IMR-90 (cell line): ENCODE measurements around the gene RBM10. TPM values are rescaled to one million over a fixed set of nuclear protein-coding genes. Genes with fewer than 3 reads are reported as not detected.

ENCODE experiments used
- ATAC-seq: fragments of 200-7000 bp; cut with Tn5 transposase; 2 replicates; pipeline ENCODE4 v1.9.1; 2020; ENCODE audit warnings: low read depth, mild to moderate bottlenecking, moderate library complexity
- BruUV-seq: library from RNA; stranded (reverse); fragments of 400-500 nt; replicated peaks from 2 replicates; lab custom pipeline; 2021; lab: Mats Ljungman, UMichigan
- CTCF ChIA-PET: fragments of 300-600 bp; formaldehyde crosslinking; extraction: SDS; loops from one replicate; lab custom pipeline; 2021; ENCODE audit warnings: antibody characterized with exemption; lab: Yijun Ruan, JAX
- POLR2A ChIA-PET: fragments of 300-600 bp; sonication (Branson Sonifier 250); formaldehyde crosslinking; loops from one replicate; lab custom pipeline; 2022; ENCODE audit warnings: antibody characterized with exemption; ENCODE audit not compliant: unreplicated experiment; lab: Charles Lee
- DNase-seq: peaks from one replicate; pipeline ENCODE4 v3.0.0; 2013
- H2AFZ ChIP-seq: replicated peaks from 2 replicates; pipeline ENCODE3; 2013; ENCODE audit warnings: low read length, mild to moderate bottlenecking; ENCODE audit not compliant: poor library complexity
- H2AK5ac ChIP-seq: 2 replicates; pipeline ENCODE4 v1.6.1; 2013; ENCODE audit warnings: low read depth, low read length, inconsistent platforms
- H2AK9ac ChIP-seq: replicated peaks from 2 replicates; pipeline ENCODE3; 2013; ENCODE audit warnings: mild to moderate bottlenecking, low read depth, low read length, moderate library complexity; ENCODE audit not compliant: poor library complexity
- H2BK120ac ChIP-seq: 2 replicates; pipeline ENCODE4 v1.6.1; 2013; ENCODE audit warnings: low read depth, low read length, inconsistent platforms
- H2BK15ac ChIP-seq: 3 replicates; pipeline ENCODE4 v1.6.1; 2013; ENCODE audit warnings: low read depth, low read length, inconsistent platforms
- H2BK20ac ChIP-seq: 2 replicates; pipeline ENCODE4 v1.6.1; 2013; ENCODE audit warnings: low read depth, mild to moderate bottlenecking, inconsistent platforms, low read length, moderate library complexity
- H2BK5ac ChIP-seq: 2 replicates; pipeline ENCODE4 v1.6.1; 2013; ENCODE audit warnings: mild to moderate bottlenecking, low read depth, low read length, inconsistent platforms; ENCODE audit not compliant: poor library complexity, severe bottlenecking
- H3K14ac ChIP-seq: replicated peaks from 2 replicates; pipeline ENCODE4 v1.6.1; 2013; ENCODE audit warnings: low read depth, low read length, inconsistent platforms
- H3K18ac ChIP-seq: 2 replicates; pipeline ENCODE4 v1.6.1; 2013; ENCODE audit warnings: low read depth, low read length, control low read depth
- H3K23ac ChIP-seq: 2 replicates; pipeline ENCODE4 v1.6.1; 2013; ENCODE audit warnings: low read depth, low read length, inconsistent platforms
- H3K27ac ChIP-seq: 2 replicates; pipeline ENCODE4 v1.5.1; 2013; ENCODE audit warnings: mild to moderate bottlenecking, control low read depth, low read length; ENCODE audit not compliant: insufficient read depth
- H3K27me3 ChIP-seq: 2 replicates; pipeline ENCODE4 v1.6.1; 2013; ENCODE audit warnings: low read length; ENCODE audit not compliant: control insufficient read depth, insufficient read depth
- H3K36me3 ChIP-seq: 2 replicates; pipeline ENCODE4 v1.6.1; 2013; ENCODE audit warnings: low read length, mixed read lengths; ENCODE audit not compliant: control insufficient read depth, insufficient read depth
- H3K4ac ChIP-seq: 2 replicates; pipeline ENCODE4 v1.6.1; 2013; ENCODE audit warnings: low read depth, low read length, inconsistent platforms
- H3K4me1 ChIP-seq: 2 replicates; pipeline ENCODE4 v1.6.1; 2013; ENCODE audit warnings: low read length, mixed read lengths; ENCODE audit not compliant: control insufficient read depth, insufficient read depth
- H3K4me2 ChIP-seq: 2 replicates; pipeline ENCODE4 v1.6.1; 2013; ENCODE audit warnings: low read depth, mild to moderate bottlenecking, control low read depth, low read length, moderate library complexity
- H3K4me3 ChIP-seq: 2 replicates; pipeline ENCODE4 v1.5.1; 2013; ENCODE audit warnings: low read depth, mild to moderate bottlenecking, control low read depth, low read length, moderate library complexity; ENCODE audit not compliant: insufficient read depth
- H3K56ac ChIP-seq: 2 replicates; pipeline ENCODE4 v1.6.1; 2013; ENCODE audit warnings: low read length, inconsistent platforms; ENCODE audit not compliant: insufficient read depth; ENCODE audit errors: extremely low read depth
- H3K79me1 ChIP-seq, 2 experiments: 2 replicates each; pipeline ENCODE4 v1.6.1; 2013; ENCODE audit warnings: low read length in 2 of 2, inconsistent platforms in 1 of 2, low read depth in 1 of 2
- H3K9ac ChIP-seq: 2 replicates; pipeline ENCODE4 v1.6.1; 2013; ENCODE audit warnings: low read depth, low read length, control low read depth
- H3K9me1 ChIP-seq: 2 replicates; pipeline ENCODE4 v1.6.1; 2013; ENCODE audit warnings: low read length, inconsistent platforms; ENCODE audit not compliant: insufficient read depth
- H3K9me3 ChIP-seq: 2 replicates; pipeline ENCODE4 v1.6.1; 2013; ENCODE audit warnings: low read length; ENCODE audit not compliant: control insufficient read depth, insufficient read depth
- H4K20me1 ChIP-seq: 2 replicates; pipeline ENCODE4 v1.6.1; 2013; ENCODE audit warnings: low read length, inconsistent platforms; ENCODE audit not compliant: insufficient read depth
- H4K5ac ChIP-seq: 2 replicates; pipeline ENCODE4 v1.6.1; 2013; ENCODE audit warnings: mild to moderate bottlenecking, low read depth, low read length, control low read depth
- H4K8ac ChIP-seq, 2 experiments: 2 replicates each; pipeline ENCODE4 v1.6.1; 2013; ENCODE audit warnings: low read depth in 2 of 2, low read length in 2 of 2, control low read depth in 1 of 2, inconsistent platforms in 1 of 2
- H4K91ac ChIP-seq: 2 replicates; pipeline ENCODE4 v1.6.1; 2013; ENCODE audit warnings: low read depth, low read length, inconsistent platforms; ENCODE audit not compliant: insufficient read depth
- BHLHE40 ChIP-seq: fragments of 150-350 bp; IDR thresholded peaks from 2 replicates; pipeline ENCODE4 v1.6.1; 2016; ENCODE audit warnings: mild to moderate bottlenecking, low read depth, low read length
- CEBPB ChIP-seq: IDR thresholded peaks from 2 replicates; pipeline ENCODE4 v1.6.1; 2012; ENCODE audit warnings: low read depth, low read length, improper control_type of control experiment
- CHD1 ChIP-seq: IDR thresholded peaks from 2 replicates; pipeline ENCODE4 v1.6.1; 2012; ENCODE audit warnings: low read depth, low read length, improper control_type of control experiment
- FOS ChIP-seq: fragments of 150-350 bp; IDR thresholded peaks from 2 replicates; pipeline ENCODE4 v1.6.1; 2016; ENCODE audit warnings: low read depth, low read length
- MAFK ChIP-seq: IDR thresholded peaks from 2 replicates; pipeline ENCODE4 v1.6.1; 2012; ENCODE audit warnings: low read depth, low read length, improper control_type of control experiment
- MAZ ChIP-seq: IDR thresholded peaks from 2 replicates; pipeline ENCODE4 v1.6.1; 2012; ENCODE audit warnings: low read depth, mild to moderate bottlenecking, low read length, improper control_type of control experiment, moderate library complexity, borderline replicate concordance
- MXI1 ChIP-seq: IDR thresholded peaks from 2 replicates; pipeline ENCODE4 v1.6.1; 2012; ENCODE audit warnings: low read depth, mild to moderate bottlenecking, low read length, moderate library complexity, borderline replicate concordance
- RAD21 ChIP-seq: IDR thresholded peaks from 2 replicates; pipeline ENCODE4 v1.6.1; 2012; ENCODE audit warnings: low read length, improper control_type of control experiment
- RCOR1 ChIP-seq: IDR thresholded peaks from 2 replicates; pipeline ENCODE4 v1.6.1; 2012; ENCODE audit warnings: mild to moderate bottlenecking, low read length, improper control_type of control experiment; ENCODE audit not compliant: insufficient replicate concordance
- RFX5 ChIP-seq: IDR thresholded peaks from 2 replicates; pipeline ENCODE4 v1.8.0; 2012; ENCODE audit warnings: low read depth, mild to moderate bottlenecking, low read length, moderate library complexity
- SMC3 ChIP-seq: fragments of 150-350 bp; IDR thresholded peaks from 2 replicates; pipeline ENCODE4 v1.6.1; 2016; ENCODE audit warnings: low read depth, mild to moderate bottlenecking, antibody characterized with exemption, low read length, moderate library complexity
- WGBS, 2 experiments: methylation state at CpG; one replicate each; pipeline versions ENCODE4 v1.1.5 to v1.1.7; 2013; ENCODE audit warnings: missing lambda C conversion rate in 2 of 2; ENCODE audit not compliant: insufficient read length in 1 of 2; ENCODE audit errors: extremely low coverage in 2 of 2; 5-methylcytosine and 5-hydroxymethylcytosine counted together
- dilution Hi-C: fragments of 300-500 bp; cut with HindIII; formaldehyde crosslinking; loops from one replicate; pipeline ENCODE4 v1.14.3; 2018; ENCODE audit warnings: low sequenced_read_pairs; ENCODE audit not compliant: unreplicated experiment
- in situ Hi-C: fragments of 300-500 bp; cut with MboI; formaldehyde crosslinking; loops from 3 replicates; pipeline ENCODE4 v1.14.3; 2019; ENCODE audit warnings: low sequenced_read_pairs, inconsistent platforms, mixed read lengths
- intact Hi-C: fragments of 100-400 bp; cut with micrococcal nuclease; formaldehyde crosslinking; loops from 2 replicates; pipeline ENCODE4 v1.10.0; 2022
- polyA plus RNA-seq, 3 experiments: library from polyadenylated mRNA; depleted of rRNA; stranded (reverse); fragments of >200 nt; gene quantifications; 2 replicates each; pipeline ENCODE4 v1.2.3, GENCODE V29; 2012; ENCODE audit warnings: low replicate concordance in 1 of 3
- total RNA-seq: library from RNA; depleted of rRNA; stranded (reverse); fragments of >200 nt; gene quantifications from 2 replicates; pipeline ENCODE4 v1.2.3, GENCODE V29; 2012
- TF ChIP-seq, protein P1 (sequence below): fragments of 150-350 bp; IDR thresholded peaks from 2 replicates; pipeline ENCODE4 v1.6.1; 2017; ENCODE audit warnings: mild to moderate bottlenecking, antibody characterized with exemption, low read length, low read depth
- TF ChIP-seq, protein P2 (sequence below): conservative IDR thresholded peaks from 2 replicates; pipeline ENCODE4 v1.5.1; 2012; ENCODE audit warnings: mild to moderate bottlenecking, low read depth, low read length, improper control_type of control experiment
- TF ChIP-seq, protein P3 (sequence below): fragments of 150-350 bp; IDR thresholded peaks from 2 replicates; pipeline ENCODE4 v1.6.1; 2016; ENCODE audit warnings: low read depth, mild to moderate bottlenecking, low read length, moderate library complexity, borderline replicate concordance

Gene RBM10
- total and polyA plus RNA-seq, 2 of the 4 experiments (the other 2 are of a cell fraction) = 33.4 to 36.0 TPM

DNA sequence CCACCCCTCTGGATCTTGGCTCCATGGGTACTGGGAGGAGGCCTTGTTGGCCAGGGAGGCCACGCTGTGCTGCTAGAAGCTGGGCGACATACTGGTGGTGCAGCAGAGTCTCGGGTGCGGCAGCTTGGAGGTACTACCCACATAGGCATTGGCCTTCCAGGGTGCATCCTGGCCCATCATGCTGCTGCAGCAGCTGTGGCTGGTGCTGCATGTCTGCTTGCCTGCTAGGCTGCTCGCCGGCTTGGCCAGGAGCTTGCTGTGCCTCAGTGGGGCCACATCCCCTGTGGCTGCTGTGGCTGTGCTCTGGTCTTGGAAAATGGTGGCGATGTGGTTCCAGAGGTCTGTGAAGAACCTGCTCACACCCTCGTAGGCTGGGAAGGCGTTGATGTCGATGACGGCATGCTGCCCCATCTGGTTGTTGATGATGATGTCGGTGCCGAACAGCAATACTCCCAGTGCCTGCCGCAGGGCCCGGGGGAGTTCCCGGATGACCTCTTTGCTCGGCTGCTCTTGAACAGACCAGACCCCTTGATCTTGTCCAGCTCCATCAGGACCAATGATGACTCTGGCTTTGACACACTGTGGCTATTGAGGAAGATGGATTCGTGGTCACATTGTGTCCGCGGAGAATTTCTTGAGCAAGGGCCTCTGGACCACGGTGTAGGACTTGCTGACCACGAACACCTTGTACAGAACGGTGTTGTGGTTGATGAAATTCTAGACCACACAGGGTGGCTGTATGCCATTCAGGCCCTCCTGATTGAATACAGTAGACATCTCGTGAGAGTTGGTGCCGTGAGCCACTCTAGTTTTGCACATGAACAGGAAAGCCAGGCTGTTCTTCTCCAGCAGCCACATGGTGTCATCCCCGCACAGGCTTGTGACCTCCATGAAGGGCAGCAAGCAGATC, 11.8 kb downstream of the RBM10 start:
- no peak overlapping the region for H3K4ac ChIP-seq
- H3K27me3 ChIP-seq = no peaks in the 10 kb centered on the region; the same call in 1 of the 2 replicates
- no peak overlapping the region for H4K91ac ChIP-seq
- H3K9me1 ChIP-seq = no peaks in the 10 kb centered on the region
- H4K8ac ChIP-seq = no peak overlapping the region
- H3K9ac ChIP-seq = no peak overlapping the region
- H3K4me1 ChIP-seq = no peaks in the 10 kb centered on the region
- CTCF ChIA-PET = no interaction called here
- no peak overlapping the region for H2AK9ac ChIP-seq
- no peak overlapping the region for H3K4me2 ChIP-seq
- dilution Hi-C loops (no loop called here), in situ Hi-C loops (no loop called here), intact Hi-C loops (no loop called here)
- DNase-seq (no peak), ATAC-seq (no peak)
- no peaks in the 10 kb centered on the region; the same call in 1 of the 2 replicates for H3K9me3 ChIP-seq
- no TSS peak for BruUV-seq
- H2BK120ac ChIP-seq = no peak overlapping the region
- no peak overlapping the region for H2AK5ac ChIP-seq
- H3K79me1 ChIP-seq = peaks cover 3 to 15% of the 10 kb centered on the region in 2 experiments; a peak in 3 of 4 replicates
- H2BK20ac ChIP-seq = no peak overlapping the region
- H3K18ac ChIP-seq = no peak overlapping the region
- H2AFZ ChIP-seq = no peak overlapping the region
- POLR2A ChIA-PET = no interaction called here
- no peak overlapping the region for H3K4me3 ChIP-seq
- H4K20me1 ChIP-seq = peaks cover 19% of the 10 kb centered on the region
- H2BK15ac ChIP-seq = no peak overlapping the region
- 92% methylated on average over 10 of the region's 26 CpGs; no CpG with 5 or more reads in 1 of the 2 experiments for WGBS, 2 experiments
- H3K36me3 ChIP-seq = peaks cover 21% of the 10 kb centered on the region
- H3K56ac ChIP-seq = no peak overlapping the region
- no peak overlapping the region for H3K14ac ChIP-seq
- no peak overlapping the region for H2BK5ac ChIP-seq
- no peak overlapping the region for H3K27ac ChIP-seq
- H3K23ac ChIP-seq = no peak overlapping the region
- no peak overlapping the region for H4K5ac ChIP-seq
- TF ChIP-seq MXI1 (no peak), RFX5 (no peak), CHD1 (no peak), BHLHE40 (no peak), FOS (no peak), SMC3 (no peak), RAD21 (no peak), RCOR1 (no peak), MAFK (no peak), CEBPB (no peak), MAZ (no peak)
- TF ChIP-seq, protein P1, sequence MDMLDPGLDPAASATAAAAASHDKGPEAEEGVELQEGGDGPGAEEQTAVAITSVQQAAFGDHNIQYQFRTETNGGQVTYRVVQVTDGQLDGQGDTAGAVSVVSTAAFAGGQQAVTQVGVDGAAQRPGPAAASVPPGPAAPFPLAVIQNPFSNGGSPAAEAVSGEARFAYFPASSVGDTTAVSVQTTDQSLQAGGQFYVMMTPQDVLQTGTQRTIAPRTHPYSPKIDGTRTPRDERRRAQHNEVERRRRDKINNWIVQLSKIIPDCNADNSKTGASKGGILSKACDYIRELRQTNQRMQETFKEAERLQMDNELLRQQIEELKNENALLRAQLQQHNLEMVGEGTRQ = no peak
- TF ChIP-seq, protein P2, sequence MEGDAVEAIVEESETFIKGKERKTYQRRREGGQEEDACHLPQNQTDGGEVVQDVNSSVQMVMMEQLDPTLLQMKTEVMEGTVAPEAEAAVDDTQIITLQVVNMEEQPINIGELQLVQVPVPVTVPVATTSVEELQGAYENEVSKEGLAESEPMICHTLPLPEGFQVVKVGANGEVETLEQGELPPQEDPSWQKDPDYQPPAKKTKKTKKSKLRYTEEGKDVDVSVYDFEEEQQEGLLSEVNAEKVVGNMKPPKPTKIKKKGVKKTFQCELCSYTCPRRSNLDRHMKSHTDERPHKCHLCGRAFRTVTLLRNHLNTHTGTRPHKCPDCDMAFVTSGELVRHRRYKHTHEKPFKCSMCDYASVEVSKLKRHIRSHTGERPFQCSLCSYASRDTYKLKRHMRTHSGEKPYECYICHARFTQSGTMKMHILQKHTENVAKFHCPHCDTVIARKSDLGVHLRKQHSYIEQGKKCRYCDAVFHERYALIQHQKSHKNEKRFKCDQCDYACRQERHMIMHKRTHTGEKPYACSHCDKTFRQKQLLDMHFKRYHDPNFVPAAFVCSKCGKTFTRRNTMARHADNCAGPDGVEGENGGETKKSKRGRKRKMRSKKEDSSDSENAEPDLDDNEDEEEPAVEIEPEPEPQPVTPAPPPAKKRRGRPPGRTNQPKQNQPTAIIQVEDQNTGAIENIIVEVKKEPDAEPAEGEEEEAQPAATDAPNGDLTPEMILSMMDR = no peak
- TF ChIP-seq, protein P3, sequence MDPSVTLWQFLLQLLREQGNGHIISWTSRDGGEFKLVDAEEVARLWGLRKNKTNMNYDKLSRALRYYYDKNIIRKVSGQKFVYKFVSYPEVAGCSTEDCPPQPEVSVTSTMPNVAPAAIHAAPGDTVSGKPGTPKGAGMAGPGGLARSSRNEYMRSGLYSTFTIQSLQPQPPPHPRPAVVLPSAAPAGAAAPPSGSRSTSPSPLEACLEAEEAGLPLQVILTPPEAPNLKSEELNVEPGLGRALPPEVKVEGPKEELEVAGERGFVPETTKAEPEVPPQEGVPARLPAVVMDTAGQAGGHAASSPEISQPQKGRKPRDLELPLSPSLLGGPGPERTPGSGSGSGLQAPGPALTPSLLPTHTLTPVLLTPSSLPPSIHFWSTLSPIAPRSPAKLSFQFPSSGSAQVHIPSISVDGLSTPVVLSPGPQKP = no peak
